Right lobe of liver (tissue), 4 donors: ENCODE data around the gene DAPK1.

Source experiments
- POLR2A ChIP-seq: fragments of 450-650 bp; IDR thresholded peaks from one replicate; pipeline ENCODE4 v1.6.1; 2017; ENCODE audit warnings: antibody characterized with exemption, mild to moderate bottlenecking
- TF ChIP-seq, protein P1 (sequence below), 4 donors: fragments of 200-600 bp in 3 of 4; fragments of 450-650 bp in 1 of 4; IDR thresholded peaks; one replicate each; pipeline versions ENCODE4 v1.5.1 to v1.8.0; 2016 to 2022; ENCODE audit warnings: antibody characterized with exemption in 4 of 4, mild to moderate bottlenecking in 2 of 4
- donor health status: DM: no; HTN: no; CAD: no.
- donor health status: DM: no; HTN: no; CAD: no.
- donor health status: DM: no; HTN: yes; CAD: no.

DNA sequence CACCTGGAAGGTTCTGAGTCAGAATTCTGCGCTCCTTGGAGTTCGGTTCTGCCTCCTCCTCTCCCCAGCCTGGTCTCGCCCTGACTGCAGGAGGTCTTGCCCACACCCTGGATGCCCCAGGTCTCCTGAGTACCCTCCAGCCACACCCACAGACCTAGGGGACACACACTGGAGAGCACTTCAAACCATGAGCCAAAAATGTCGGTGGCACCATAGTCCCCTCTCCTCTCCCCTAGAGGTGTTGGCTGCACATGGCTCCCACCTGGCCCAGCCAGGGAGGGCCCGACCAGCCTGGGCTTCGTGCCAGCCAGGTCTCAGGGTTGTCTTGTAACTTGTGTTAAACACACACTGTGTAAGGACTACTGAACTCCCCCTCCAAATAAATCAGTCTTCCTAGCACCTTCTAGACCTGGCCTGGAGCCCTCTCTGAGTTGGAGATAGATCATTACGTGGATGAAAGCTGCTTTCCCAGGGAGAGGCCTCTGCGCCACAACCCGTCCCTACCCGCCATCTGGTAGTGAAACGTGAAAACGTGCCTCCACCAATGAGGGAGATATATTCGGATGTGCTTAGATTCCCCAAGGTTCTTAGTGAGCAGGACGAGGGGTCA, 178.3 kb downstream of the DAPK1 start:
- TF ChIP-seq POLR2A = no peak
- TF ChIP-seq, protein P1, sequence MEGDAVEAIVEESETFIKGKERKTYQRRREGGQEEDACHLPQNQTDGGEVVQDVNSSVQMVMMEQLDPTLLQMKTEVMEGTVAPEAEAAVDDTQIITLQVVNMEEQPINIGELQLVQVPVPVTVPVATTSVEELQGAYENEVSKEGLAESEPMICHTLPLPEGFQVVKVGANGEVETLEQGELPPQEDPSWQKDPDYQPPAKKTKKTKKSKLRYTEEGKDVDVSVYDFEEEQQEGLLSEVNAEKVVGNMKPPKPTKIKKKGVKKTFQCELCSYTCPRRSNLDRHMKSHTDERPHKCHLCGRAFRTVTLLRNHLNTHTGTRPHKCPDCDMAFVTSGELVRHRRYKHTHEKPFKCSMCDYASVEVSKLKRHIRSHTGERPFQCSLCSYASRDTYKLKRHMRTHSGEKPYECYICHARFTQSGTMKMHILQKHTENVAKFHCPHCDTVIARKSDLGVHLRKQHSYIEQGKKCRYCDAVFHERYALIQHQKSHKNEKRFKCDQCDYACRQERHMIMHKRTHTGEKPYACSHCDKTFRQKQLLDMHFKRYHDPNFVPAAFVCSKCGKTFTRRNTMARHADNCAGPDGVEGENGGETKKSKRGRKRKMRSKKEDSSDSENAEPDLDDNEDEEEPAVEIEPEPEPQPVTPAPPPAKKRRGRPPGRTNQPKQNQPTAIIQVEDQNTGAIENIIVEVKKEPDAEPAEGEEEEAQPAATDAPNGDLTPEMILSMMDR (IDR thresholded peaks at IDR 0.05) = no peak
